PC-3 (cell line): ENCODE measurements around the gene SPATA32. TPM values are rescaled to one million over a fixed set of nuclear protein-coding genes. Genes with fewer than 3 reads are reported as not detected.

Source experiments
- ATAC-seq: fragments of 200-7000 bp; cut with Tn5 transposase; 2 replicates; pipeline ENCODE4 v1.9.1; 2020; ENCODE audit warnings: mild to moderate bottlenecking, moderate library complexity
- BruUV-seq: library from RNA; stranded (reverse); fragments of 400-500 nt; replicated peaks from 2 replicates; lab custom pipeline; 2021; lab: Mats Ljungman, UMichigan
- CTCF ChIA-PET: fragments of 300-600 bp; sonication (Branson Sonifier 250); formaldehyde crosslinking; loops from one replicate; lab custom pipeline; 2022; ENCODE audit warnings: antibody characterized with exemption; lab: Charles Lee
- POLR2A ChIA-PET: fragments of 300-600 bp; sonication (Branson Sonifier 250); formaldehyde crosslinking; loops from one replicate; lab custom pipeline; 2022; ENCODE audit warnings: antibody characterized with exemption; ENCODE audit not compliant: unreplicated experiment; lab: Charles Lee
- DNase-seq: peaks from one replicate; pipeline ENCODE4 v3.0.0-alpha.2; 2015
- H2AFZ ChIP-seq: fragments of 300-600 bp; sonication (generic); 2 replicates; pipeline ENCODE4 v1.6.0; 2016; ENCODE audit warnings: antibody characterized with exemption, low read length
- H3F3A ChIP-seq: fragments of 300-600 bp; sonication (generic); one replicate; pipeline ENCODE4 v1.6.0; 2017; ENCODE audit warnings: antibody characterized with exemption, low read length, control low read depth, mild to moderate bottlenecking; ENCODE audit not compliant: unreplicated experiment
- H3K27ac ChIP-seq: fragments of 300-600 bp; sonication (generic); 2 replicates; pipeline ENCODE4 v1.5.1; 2016; ENCODE audit warnings: mild to moderate bottlenecking, low read length
- H3K27me3 ChIP-seq: fragments of 300-600 bp; sonication (generic); 2 replicates; pipeline ENCODE4 v1.6.1; 2016; ENCODE audit warnings: low read length, mixed read lengths
- H3K36me3 ChIP-seq: fragments of 300-600 bp; sonication (generic); 2 replicates; pipeline ENCODE4 v1.6.1; 2016; ENCODE audit warnings: low read depth, mixed run types, low read length, mixed read lengths
- H3K4me1 ChIP-seq: fragments of 300-600 bp; sonication (generic); 2 replicates; pipeline ENCODE4 v1.5.1; 2016; ENCODE audit warnings: low read length; ENCODE audit not compliant: insufficient read depth
- H3K4me2 ChIP-seq: fragments of 300-600 bp; sonication (generic); 2 replicates; pipeline ENCODE4 v1.6.0; 2016; ENCODE audit warnings: low read length
- H3K4me3 ChIP-seq: fragments of 300-600 bp; sonication (generic); 2 replicates; pipeline ENCODE4 v1.5.1; 2016; ENCODE audit warnings: mild to moderate bottlenecking, low read length, mixed read lengths
- H3K79me2 ChIP-seq: fragments of 300-600 bp; sonication (generic); 2 replicates; pipeline ENCODE4 v1.6.1; 2017; ENCODE audit warnings: low read length, mixed read lengths
- H3K9ac ChIP-seq: fragments of 300-600 bp; sonication (generic); 2 replicates; pipeline ENCODE4 v1.6.0; 2016; ENCODE audit warnings: mild to moderate bottlenecking, low read length
- H3K9me2 ChIP-seq: fragments of 300-600 bp; sonication (generic); replicated peaks from 2 replicates; pipeline ENCODE4 v1.6.1; 2016; ENCODE audit warnings: mixed run types, low read length, mixed read lengths
- H3K9me3 ChIP-seq: fragments of 300-600 bp; sonication (generic); 2 replicates; pipeline ENCODE4 v1.6.1; 2016; ENCODE audit warnings: low read length, mixed read lengths
- H4K20me1 ChIP-seq: fragments of 300-600 bp; sonication (generic); 2 replicates; pipeline ENCODE4 v1.6.1; 2016; ENCODE audit warnings: low read length, mixed read lengths
- EZH2 ChIP-seq: fragments of 300-600 bp; sonication (generic); IDR thresholded peaks from one replicate; pipeline ENCODE4 v1.6.1; 2017; ENCODE audit warnings: antibody characterized with exemption, mild to moderate bottlenecking, low read length; ENCODE audit not compliant: unreplicated experiment
- EZH2phosphoT487 ChIP-seq: fragments of 300-600 bp; sonication (generic); IDR thresholded peaks from 2 replicates; pipeline ENCODE4 v1.6.1; 2018; ENCODE audit warnings: mild to moderate bottlenecking, antibody characterized with exemption, low read length, borderline replicate concordance
- intact Hi-C: fragments of 100-400 bp; cut with micrococcal nuclease; formaldehyde crosslinking; loops from 2 replicates; pipeline ENCODE4 v1.9.0; 2023
- total RNA-seq: library from RNA; depleted of rRNA; stranded (reverse); fragments of >200 nt; gene quantifications from 2 replicates; pipeline ENCODE4 v1.2.3, GENCODE V29; 2014
- TF ChIP-seq, protein P1 (sequence below): fragments of 300-600 bp; sonication (generic); conservative IDR thresholded peaks from 2 replicates; pipeline ENCODE4 v1.5.1; 2017; ENCODE audit warnings: antibody characterized with exemption, low read depth, mild to moderate bottlenecking, low read length

The SPATA32 gene
- total RNA-seq, 1 experiment from 2014 or later = not detected

DNA sequence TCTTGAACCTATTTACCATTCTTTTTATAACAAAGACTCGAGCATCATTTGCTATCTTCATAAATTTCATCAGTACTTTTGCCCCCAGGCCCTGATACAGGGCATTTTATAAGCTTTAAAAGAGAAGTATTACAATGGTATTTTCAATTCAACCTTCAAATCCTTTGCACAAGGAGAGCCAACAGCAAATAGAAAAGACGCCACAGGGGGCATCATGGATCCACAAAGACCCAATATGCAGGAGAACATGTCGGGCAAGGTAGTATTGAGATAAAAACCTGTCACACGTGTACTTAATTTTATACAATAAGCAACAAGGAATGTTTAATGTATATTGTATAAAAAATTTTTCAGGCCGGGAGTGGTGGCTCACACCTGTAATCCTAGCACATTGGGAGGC is 44.7 kb upstream of the SPATA32 start:
- peaks cover 46% of the 10 kb centered on the region for H3K4me1 ChIP-seq
- intact Hi-C loops = no loop called here
- CTCF ChIA-PET = interaction anchor here (0.6 to 1.0 kb wide), 2 partner anchors 13 to 181 kb away, joined by 3 to 5 read pairs; no protein-coding TSS in a partner anchor

GRCh38 chr17:45306094-45306493 is 44.2 kb upstream of the SPATA32 start:
- Histone ChIP-seq H3K9ac (no peak overlapping the region), H3K27ac (no peak overlapping the region), H3K36me3 (peaks cover 26% of the 10 kb centered on the region), H3K79me2 (peaks cover 97% of the 10 kb centered on the region), H2AFZ (no peak overlapping the region), H3F3A (peaks cover 10% of the 10 kb centered on the region), H3K4me3 (no peak overlapping the region), H3K27me3 (no peaks in the 10 kb centered on the region), H3K9me3 (no peaks in the 10 kb centered on the region), H3K4me2 (no peak overlapping the region), H4K20me1 (peaks cover 21% of the 10 kb centered on the region; the same call in 1 of the 2 replicates), H3K9me2 (no peaks in the 10 kb centered on the region), H3K4me1 (peaks cover 41% of the 10 kb centered on the region)
- ChIA-PET POLR2A (interaction anchor here (1.6 kb wide), 1 partner anchor 11 kb away, joined by 11 read pairs; the partner anchor contains the start of gene MAP3K14), CTCF (no interaction called here)
- no peak for DNase-seq
- TF ChIP-seq EZH2phosphoT487 = no peak
- TF ChIP-seq, protein P1, sequence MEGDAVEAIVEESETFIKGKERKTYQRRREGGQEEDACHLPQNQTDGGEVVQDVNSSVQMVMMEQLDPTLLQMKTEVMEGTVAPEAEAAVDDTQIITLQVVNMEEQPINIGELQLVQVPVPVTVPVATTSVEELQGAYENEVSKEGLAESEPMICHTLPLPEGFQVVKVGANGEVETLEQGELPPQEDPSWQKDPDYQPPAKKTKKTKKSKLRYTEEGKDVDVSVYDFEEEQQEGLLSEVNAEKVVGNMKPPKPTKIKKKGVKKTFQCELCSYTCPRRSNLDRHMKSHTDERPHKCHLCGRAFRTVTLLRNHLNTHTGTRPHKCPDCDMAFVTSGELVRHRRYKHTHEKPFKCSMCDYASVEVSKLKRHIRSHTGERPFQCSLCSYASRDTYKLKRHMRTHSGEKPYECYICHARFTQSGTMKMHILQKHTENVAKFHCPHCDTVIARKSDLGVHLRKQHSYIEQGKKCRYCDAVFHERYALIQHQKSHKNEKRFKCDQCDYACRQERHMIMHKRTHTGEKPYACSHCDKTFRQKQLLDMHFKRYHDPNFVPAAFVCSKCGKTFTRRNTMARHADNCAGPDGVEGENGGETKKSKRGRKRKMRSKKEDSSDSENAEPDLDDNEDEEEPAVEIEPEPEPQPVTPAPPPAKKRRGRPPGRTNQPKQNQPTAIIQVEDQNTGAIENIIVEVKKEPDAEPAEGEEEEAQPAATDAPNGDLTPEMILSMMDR = no peak
- no peak for TF ChIP-seq EZH2
- intact Hi-C loops = no loop called here
- no TSS peak for BruUV-seq
- no peak for ATAC-seq

More for the DNA sequence above, 44.7 kb upstream of the SPATA32 start:
- POLR2A ChIA-PET = interaction anchor here (1.6 kb wide), 1 partner anchor 10 kb away, joined by 11 read pairs; the partner anchor contains the start of gene MAP3K14
- DNase-seq = no peak
- Histone ChIP-seq H3K79me2 (peaks cover 97% of the 10 kb centered on the region), H2AFZ (no peak overlapping the region), H3K27me3 (no peaks in the 10 kb centered on the region), H3K9me2 (no peaks in the 10 kb centered on the region), H3F3A (peaks cover 16% of the 10 kb centered on the region), H3K9ac (no peak overlapping the region), H3K9me3 (no peaks in the 10 kb centered on the region), H3K4me3 (no peak overlapping the region), H3K4me2 (no peak overlapping the region), H3K27ac (0 out of 2 replicates have a peak overlapping the region, but pooled peaks have one; percentile 13), H3K36me3 (peaks cover 29% of the 10 kb centered on the region), H4K20me1 (peaks cover 26% of the 10 kb centered on the region; the same call in 1 of the 2 replicates)
- TF ChIP-seq, protein P1 = peak; percentile 40; the same call in 1 of the 2 replicates
- no peak for TF ChIP-seq EZH2phosphoT487
- BruUV-seq = no TSS peak
- no peak for ATAC-seq

- no peaks in the 10 kb centered on the region for H3K9me2 ChIP-seq
- peaks cover 36% of the 10 kb centered on the region for H3K4me1 ChIP-seq
- TF ChIP-seq EZH2 (no peak), EZH2phosphoT487 (no peak)
- TF ChIP-seq, protein P1 = no peak
- H3K9me3 ChIP-seq = no peaks in the 10 kb centered on the region
- H2AFZ ChIP-seq = no peak overlapping the region
- peaks cover 96% of the 10 kb centered on the region for H3K79me2 ChIP-seq
- DNase-seq = no peak
- peaks cover 20% of the 10 kb centered on the region; the same call in 1 of the 2 replicates for H4K20me1 ChIP-seq
- no TSS peak for BruUV-seq
- no peaks in the 10 kb centered on the region for H3K27me3 ChIP-seq
- no peak overlapping the region for H3K9ac ChIP-seq
- ChIA-PET POLR2A (no interaction called here), CTCF (no interaction called here)
- ATAC-seq = no peak
- peaks cover 21% of the 10 kb centered on the region for H3K36me3 ChIP-seq
- intact Hi-C loops = no loop called here
- no peak overlapping the region for H3K4me3 ChIP-seq
- no peak overlapping the region for H3K27ac ChIP-seq
- H3K4me2 ChIP-seq = no peak overlapping the region
- peaks cover 10% of the 10 kb centered on the region for H3F3A ChIP-seq
Measured at GRCh38 chr17:45305530-45306087, 43.7 kb upstream of the SPATA32 start.
